GM18508 (cell line): ENCODE measurements around the gene CRYM.
"Not testable (repeated sequence)": the region's sequence is repeated elsewhere in the genome, so short reads cannot be mapped to it uniquely, and the experiment has no call there.

Experiments
- ATAC-seq: cut with Tn5 transposase; IDR thresholded peaks from one replicate; pipeline ENCODE4 v1.9.1; 2021; ENCODE audit warnings: moderate number of reproducible peaks; ENCODE audit not compliant: insufficient read depth, unreplicated experiment

Gene CRYM

GRCh38 chr16:21277927-21278706 lies at the start of gene CRYM:
Gene CRYM (minus strand): TSS chr16:21278290. CDS start chr16:21278251, 39 bp downstream.
- ATAC-seq, result no peak

DNA sequence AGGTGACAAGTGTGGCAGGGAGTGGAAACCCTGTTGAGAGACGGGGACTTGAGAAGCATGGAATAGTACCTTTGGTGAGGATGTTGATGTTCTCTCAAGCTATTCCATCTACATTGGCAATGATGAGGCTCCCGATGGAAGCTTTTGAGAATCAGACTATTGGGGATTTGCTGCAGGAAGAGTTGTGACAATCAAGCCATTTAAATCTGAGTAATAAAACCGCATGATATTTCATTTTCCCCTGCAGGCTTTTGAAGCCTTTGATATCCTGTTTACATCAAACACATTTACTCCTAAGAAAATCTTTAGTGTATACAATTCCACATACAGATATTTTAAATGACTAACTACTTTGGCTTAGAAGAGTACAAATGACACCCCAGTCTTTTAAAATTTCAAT lies 49.0 kb upstream of the CRYM start:
- no peak for ATAC-seq

GRCh38 chr16:21326459-21326858 lies 48.4 kb upstream of the CRYM start:
- no peak for ATAC-seq

GRCh38 chr16:21324267-21324666 lies 46.2 kb upstream of the CRYM start:
- no peak for ATAC-seq

- ATAC-seq, result not testable (repeated sequence)
These were observed 44.2 kb upstream of the CRYM start for GRCh38 chr16:21322251-21322650.

- ATAC-seq, result no peak
These were observed 43.6 kb upstream of the CRYM start for GRCh38 chr16:21321736-21322135.

GRCh38 chr16:21314339-21314738 lies 36.2 kb upstream of the CRYM start:
- ATAC-seq, result no peak

- not testable (repeated sequence) for ATAC-seq
These were observed 34.8 kb upstream of the CRYM start for GRCh38 chr16:21312863-21313372.

GRCh38 chr16:21312046-21312445 lies 34.0 kb upstream of the CRYM start:
- ATAC-seq, result not testable (repeated sequence)

- ATAC-seq, result not testable (repeated sequence)
These were observed 28.6 kb upstream of the CRYM start for GRCh38 chr16:21306712-21307111.

DNA sequence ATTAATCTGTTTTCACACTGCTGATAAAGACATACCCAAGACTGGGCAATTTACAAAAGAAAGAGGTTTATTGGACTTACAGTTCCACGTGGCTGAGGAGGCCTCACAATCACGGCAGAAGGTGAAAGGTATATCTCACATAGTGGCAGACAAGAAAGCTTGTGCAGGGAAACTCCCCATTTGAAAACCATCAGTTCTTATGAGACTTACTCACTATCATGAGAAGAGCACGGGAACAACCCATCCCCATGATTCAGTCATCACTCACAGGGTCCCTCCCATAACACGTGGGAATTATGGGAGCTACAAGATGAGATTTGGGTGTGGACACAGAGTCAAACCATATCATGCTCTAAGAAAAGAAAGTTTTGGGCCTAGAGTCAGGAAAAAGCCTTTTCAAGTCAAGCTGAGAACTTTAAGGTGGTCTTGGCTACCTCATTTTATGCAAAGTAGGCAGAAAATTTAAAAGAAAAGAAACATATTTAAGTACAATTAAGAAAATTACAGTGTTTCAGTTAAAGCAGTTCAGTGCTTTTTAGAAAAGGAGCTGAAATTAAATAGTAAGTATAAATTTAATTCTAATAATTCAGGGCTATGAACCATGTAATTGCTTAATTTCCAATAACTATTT lies 24.9 kb upstream of the CRYM start:
- ATAC-seq, result no peak

DNA sequence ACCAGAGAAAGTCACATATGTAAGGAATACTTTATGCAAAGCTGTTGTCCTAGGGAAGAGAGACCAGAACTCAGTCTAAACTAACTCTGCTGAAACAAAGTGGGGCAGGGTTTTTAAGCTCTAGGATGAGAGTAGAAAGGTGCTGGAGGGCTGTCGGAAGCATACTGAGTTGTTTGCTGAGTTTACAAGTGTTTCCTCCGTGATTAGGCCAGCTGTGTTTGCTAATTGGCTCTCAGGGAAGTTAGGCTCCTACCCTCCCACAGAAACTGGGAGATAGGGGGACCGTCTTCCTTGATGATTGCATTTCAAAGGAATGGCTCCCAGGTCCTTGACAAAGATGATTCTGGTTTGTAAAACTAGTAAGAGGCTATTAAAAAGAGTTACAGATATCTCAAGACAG lies 24.4 kb upstream of the CRYM start:
- no peak for ATAC-seq

- ATAC-seq, result no peak
These were observed 23.8 kb upstream of the CRYM start for GRCh38 chr16:21301895-21302291.

DNA sequence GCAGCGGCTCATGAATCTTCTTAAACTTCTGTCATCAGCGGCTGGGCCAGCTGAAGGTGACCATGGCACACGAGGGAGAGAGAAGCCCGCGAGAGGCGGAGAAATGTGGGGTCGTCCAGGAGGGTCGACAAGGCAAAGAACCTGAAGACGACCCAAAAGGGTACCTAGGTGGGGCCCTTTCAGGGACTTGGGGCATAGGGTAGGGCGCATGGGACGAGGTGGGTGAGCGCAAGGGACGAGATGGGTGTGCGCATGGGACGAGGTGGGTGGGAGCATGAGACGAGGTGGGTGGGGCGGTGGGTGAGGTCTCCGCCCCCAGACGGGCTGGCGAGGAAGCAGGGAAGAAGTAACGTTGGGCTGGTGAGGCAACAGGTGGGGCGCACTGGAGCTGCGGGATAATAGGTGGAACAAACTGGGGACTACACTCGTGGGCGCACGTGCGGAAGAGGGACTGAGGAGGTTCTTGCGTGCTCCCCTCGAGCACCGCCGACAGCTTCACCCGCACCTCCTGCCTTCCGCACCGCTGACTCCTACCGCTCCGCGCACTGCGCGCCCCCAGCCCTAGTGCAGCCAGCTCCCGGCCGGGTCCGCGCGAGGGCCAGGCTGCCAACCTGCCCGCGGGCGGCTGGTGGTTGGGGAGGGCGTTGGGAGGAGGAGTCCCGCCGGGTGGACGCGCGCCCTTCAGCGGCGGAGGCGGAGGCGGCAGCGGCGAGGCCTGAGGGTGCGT lies 23.2 kb upstream of the CRYM start:
- no peak for ATAC-seq

GRCh38 chr16:21300309-21301167 lies 22.4 kb upstream of the CRYM start:
- no peak for ATAC-seq

GRCh38 chr16:21289789-21290188 lies 11.7 kb upstream of the CRYM start:
- not testable (repeated sequence) for ATAC-seq

DNA sequence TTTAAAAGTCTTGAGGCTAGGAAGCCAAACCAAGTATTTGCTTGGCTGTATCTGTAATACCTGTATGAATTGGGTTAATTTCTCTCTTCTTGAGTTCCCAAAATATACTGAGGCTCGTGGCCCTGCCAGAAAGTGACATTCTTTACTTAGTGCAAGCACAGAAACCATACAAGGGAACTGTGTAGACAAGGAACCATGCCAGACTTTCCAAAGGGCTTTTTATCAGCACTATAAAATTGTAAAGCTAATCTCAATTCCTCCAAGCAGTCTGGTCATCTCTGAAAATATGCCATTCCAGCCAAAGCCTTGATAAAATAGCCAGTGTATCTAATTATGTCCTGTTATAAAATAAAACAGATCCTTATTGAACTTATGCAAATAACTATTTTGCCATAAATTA lies 7.2 kb upstream of the CRYM start:
- ATAC-seq, result no peak

GRCh38 chr16:21284414-21284813 lies 6.3 kb upstream of the CRYM start:
- no peak for ATAC-seq

DNA sequence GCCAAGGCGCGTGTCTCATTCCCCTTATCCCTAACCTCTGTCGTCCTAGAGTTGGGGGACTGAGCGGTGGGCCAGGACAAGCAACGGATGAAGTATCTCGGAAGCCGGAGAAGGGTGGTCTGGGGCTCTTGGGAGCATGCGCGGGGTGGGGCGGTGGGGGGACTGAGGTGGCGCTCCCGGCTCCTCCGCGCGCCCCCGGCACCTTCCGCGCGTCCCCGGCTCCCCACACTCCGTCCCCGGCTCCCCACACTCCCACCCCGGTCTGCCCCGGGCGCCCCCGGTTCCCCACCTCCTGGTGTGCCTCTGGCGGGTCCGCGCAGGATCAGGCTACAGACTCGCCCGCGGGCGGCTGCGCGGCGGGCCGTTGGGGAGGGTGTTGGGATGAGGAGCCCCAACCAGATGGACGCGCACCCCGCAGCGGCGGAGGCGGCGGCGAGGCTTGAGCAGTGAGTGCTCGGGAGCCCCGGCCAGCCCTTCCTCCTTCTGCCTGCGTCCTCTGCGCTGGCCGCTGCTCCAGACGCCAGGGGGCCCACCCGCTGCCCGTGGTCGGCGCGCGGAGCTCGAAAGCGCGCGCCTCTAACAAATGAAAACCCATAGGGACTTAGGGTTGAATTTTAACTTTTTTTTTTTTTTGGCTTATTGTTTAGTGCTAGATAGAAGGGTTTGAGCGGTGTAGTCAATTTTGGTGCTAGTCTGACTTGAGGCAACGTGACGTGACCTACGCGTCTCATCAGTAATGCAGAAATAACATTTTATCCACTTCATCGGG lies 5.6 kb upstream of the CRYM start:
- no peak for ATAC-seq
